ENCODE data around the gene WWOX. TPM values are rescaled to one million over a fixed set of nuclear protein-coding genes. Genes with fewer than 3 reads are reported as not detected.

Gene WWOX
- total RNA-seq, 6 experiments from 2014 or later, result 0.46 to 3.4 (median 1.3) TPM

DNA sequence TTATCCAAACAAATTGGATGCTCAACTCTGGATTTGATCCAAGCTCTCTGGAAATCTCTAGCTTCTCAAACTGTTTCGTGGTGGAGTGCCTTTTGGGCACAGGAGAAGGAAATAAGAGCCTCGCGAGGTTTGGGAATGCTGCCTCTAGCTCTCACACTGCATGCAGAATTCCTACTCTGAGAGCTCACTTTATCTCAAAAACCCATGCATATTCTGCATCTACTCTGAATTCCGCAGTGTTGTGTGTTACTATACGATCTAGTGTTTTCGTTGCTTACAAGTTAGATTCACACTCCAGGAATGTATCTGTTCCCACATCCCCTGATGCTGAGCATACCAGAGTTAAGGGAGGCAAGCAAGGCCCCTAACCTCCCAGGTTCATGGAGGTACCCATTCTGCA, 462.7 kb downstream of the WWOX start:
- Mint-ChIP-seq H3K27me3 (ENCODE audit: insufficient read depth) (peaks cover 2% of the 10 kb centered on the region; the same call in 1 of the 2 replicates), H3K36me3 (ENCODE audit: low read depth) (peaks cover 3% of the 10 kb centered on the region; the same call in 1 of the 2 replicates), H3K4me3 (no peak overlapping the region), H3K4me1 (ENCODE audit: low read depth) (no peaks in the 10 kb centered on the region), H3K9me3 (peaks cover 68% of the 10 kb centered on the region), H3K27ac (no peak overlapping the region)
- DNase-seq, result no peak
- TF ChIP-seq, protein P1, sequence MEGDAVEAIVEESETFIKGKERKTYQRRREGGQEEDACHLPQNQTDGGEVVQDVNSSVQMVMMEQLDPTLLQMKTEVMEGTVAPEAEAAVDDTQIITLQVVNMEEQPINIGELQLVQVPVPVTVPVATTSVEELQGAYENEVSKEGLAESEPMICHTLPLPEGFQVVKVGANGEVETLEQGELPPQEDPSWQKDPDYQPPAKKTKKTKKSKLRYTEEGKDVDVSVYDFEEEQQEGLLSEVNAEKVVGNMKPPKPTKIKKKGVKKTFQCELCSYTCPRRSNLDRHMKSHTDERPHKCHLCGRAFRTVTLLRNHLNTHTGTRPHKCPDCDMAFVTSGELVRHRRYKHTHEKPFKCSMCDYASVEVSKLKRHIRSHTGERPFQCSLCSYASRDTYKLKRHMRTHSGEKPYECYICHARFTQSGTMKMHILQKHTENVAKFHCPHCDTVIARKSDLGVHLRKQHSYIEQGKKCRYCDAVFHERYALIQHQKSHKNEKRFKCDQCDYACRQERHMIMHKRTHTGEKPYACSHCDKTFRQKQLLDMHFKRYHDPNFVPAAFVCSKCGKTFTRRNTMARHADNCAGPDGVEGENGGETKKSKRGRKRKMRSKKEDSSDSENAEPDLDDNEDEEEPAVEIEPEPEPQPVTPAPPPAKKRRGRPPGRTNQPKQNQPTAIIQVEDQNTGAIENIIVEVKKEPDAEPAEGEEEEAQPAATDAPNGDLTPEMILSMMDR (IDR thresholded peaks at IDR 0.05), result no peak

DNA sequence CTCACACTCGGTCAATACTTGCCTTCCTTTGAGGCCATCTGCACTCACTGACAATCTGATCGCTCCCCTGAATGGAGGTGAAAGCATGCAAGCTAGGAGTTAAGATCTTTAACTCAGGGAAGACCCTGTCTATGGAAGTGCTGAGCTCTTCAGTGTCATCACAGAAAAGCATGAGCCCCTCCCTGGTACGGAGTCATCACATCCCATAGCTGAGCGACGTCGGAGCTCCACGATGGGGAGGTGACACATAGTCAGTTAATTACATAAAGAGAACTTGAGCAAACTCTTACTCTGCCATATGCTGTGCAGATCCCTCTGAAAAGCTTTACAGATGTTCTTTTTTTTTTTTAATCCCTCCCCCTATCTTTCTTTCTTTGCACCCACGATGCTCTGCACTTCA, 463.2 kb downstream of the WWOX start:
- H3K4me3 Mint-ChIP-seq, result no peak overlapping the region
- TF ChIP-seq, protein P1 (IDR thresholded peaks at IDR 0.05), result no peak
- H3K27me3 Mint-ChIP-seq (ENCODE audit: insufficient read depth), result peaks cover 2% of the 10 kb centered on the region; the same call in 1 of the 2 replicates
- H3K4me1 Mint-ChIP-seq (ENCODE audit: low read depth), result no peaks in the 10 kb centered on the region
- peaks cover 3% of the 10 kb centered on the region; the same call in 1 of the 2 replicates for H3K36me3 Mint-ChIP-seq (ENCODE audit: low read depth)
- peaks cover 64% of the 10 kb centered on the region for H3K9me3 Mint-ChIP-seq
- DNase-seq, result no peak
- no peak overlapping the region for H3K27ac Mint-ChIP-seq

DNA sequence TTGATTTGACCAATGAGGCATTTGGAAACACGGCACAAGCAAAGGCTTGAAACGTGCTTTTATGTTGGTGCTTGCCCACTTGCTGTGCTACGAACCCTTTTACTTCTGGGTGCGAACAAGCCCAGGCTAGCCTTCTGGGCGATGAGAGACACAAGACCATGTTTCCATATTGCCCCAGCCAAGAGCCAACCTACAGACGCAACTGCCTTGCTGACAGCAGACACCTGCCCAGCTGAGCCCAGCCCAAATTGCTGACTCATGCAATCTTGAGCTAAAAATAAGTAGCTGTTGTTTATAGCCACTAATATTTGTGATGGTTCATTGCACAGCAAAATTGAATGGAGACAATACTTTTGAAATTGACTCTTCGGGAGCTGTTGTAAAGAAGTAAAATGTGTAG, 464.5 kb downstream of the WWOX start:
- no peak for DNase-seq
- TF ChIP-seq, protein P1 (IDR thresholded peaks at IDR 0.05), result no peak
- Mint-ChIP-seq H3K4me3 (no peak overlapping the region), H3K4me1 (ENCODE audit: low read depth) (no peaks in the 10 kb centered on the region), H3K36me3 (ENCODE audit: low read depth) (peaks cover 3% of the 10 kb centered on the region; the same call in 1 of the 2 replicates), H3K27ac (no peak overlapping the region), H3K9me3 (peaks cover 57% of the 10 kb centered on the region), H3K27me3 (ENCODE audit: insufficient read depth) (peaks cover 2% of the 10 kb centered on the region; the same call in 1 of the 2 replicates)

DNA sequence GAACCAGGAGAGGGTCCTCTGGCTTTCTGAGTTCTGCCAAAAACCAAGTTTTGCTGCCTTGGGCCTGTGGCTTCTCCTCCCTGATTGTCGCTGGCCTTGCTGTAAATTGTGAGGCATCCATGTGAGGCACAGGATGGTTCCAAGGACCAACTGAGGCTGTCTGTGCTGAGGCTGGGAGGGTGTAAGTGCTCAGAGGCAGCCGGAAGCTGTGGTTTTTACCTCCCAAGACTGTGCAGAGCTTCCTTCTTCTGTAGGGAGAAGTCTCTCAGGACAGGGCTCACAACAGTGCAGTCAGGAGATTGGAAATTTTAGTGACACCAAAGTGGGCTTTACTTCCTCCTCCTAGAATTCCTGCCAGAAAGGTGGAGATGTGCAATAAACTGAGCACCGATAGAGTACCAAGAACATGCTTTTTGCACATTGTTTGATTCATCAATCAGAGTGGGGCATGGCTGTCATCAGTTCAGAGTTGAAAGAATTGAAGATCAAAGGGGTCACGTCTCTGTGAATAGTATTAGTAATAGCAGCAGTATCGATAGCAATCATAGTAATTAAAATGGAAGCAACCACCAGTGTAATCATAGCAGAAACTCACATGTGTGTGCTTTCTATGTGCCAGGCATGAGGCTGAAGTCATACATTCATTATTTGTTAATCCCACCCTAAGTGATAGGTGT, 467.1 kb downstream of the WWOX start:
- Mint-ChIP-seq H3K9me3 (peaks cover 52% of the 10 kb centered on the region), H3K4me3 (no peak overlapping the region), H3K27ac (no peak overlapping the region), H3K4me1 (ENCODE audit: low read depth) (no peaks in the 10 kb centered on the region), H3K36me3 (ENCODE audit: low read depth) (peaks cover 3% of the 10 kb centered on the region; the same call in 1 of the 2 replicates), H3K27me3 (ENCODE audit: insufficient read depth) (peaks cover 2% of the 10 kb centered on the region; the same call in 1 of the 2 replicates)
- TF ChIP-seq, protein P1 (IDR thresholded peaks at IDR 0.05), result no peak
- DNase-seq, result no peak

DNA sequence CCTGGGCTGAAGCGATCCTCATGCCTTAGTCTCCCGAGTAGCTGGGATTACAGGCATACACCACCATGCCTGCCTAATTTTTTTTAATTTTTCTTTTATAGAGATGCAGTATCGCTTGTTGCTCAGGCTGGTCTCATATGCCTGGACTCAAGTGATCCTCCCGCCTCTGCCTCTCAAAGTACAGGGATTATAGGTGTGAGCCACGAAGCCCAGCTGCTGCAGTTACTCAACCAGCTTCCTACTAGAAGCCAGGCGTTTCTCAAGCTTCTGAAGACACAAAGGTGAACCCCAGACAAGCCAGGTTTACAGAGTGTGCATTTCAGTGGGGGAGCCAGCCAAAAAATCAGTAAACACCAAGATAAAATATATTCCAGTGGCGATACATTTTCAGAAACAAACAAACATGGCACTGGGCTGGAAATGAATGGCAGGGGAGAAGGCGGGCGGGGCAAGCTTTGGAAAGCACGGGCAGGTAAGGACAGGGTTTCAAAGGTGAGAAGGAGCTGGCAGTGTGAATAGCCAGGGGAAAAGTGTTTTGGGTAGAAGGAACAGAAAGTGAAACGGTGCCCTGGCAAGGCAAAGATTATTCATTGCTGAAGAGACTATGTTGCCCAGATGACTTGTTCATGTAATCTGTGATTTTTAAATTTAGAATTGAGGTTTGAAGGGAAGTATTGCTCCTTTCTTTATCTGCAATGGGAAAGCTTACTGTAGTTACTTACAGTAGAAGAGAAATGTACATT, 471.1 kb downstream of the WWOX start:
- Mint-ChIP-seq H3K4me3 (no peak overlapping the region), H3K9me3 (peaks cover 43% of the 10 kb centered on the region), H3K27me3 (ENCODE audit: insufficient read depth) (no peaks in the 10 kb centered on the region), H3K27ac (no peak overlapping the region), H3K36me3 (ENCODE audit: low read depth) (no peaks in the 10 kb centered on the region), H3K4me1 (ENCODE audit: low read depth) (no peaks in the 10 kb centered on the region)
- TF ChIP-seq, protein P1 (IDR thresholded peaks at IDR 0.05), result no peak
- no peak for DNase-seq
